HCT116 (cell line): ENCODE results near the gene TSPEAR. TPM values are rescaled to one million over a fixed set of nuclear protein-coding genes. Genes with fewer than 3 reads are reported as not detected.

Experiments
- ATAC-seq: fragments of 200-7000 bp; cut with Tn5 transposase; 2 replicates; pipeline ENCODE4 v1.9.1; 2020; ENCODE audit warnings: mild to moderate bottlenecking, moderate library complexity
- BruUV-seq: library from RNA; stranded (reverse); fragments of 400-500 nt; replicated peaks from 2 replicates; lab custom pipeline; 2021; lab: Mats Ljungman, UMichigan
- CTCF ChIA-PET: fragments of 300-600 bp; sonication (Branson Sonifier 250); formaldehyde crosslinking; loops from one replicate; lab custom pipeline; 2021; ENCODE audit warnings: antibody characterized with exemption; lab: Charles Lee
- POLR2A ChIA-PET: fragments of 300-600, 350-600 bp; sonication (Branson Sonifier 250); formaldehyde crosslinking; loops from one replicate; lab custom pipeline; 2021; ENCODE audit warnings: antibody characterized with exemption; lab: Charles Lee
- RAD21 ChIA-PET, 2 experiments: fragments of 300-600 bp; sonication (Branson Sonifier 250); formaldehyde crosslinking; loops; one replicate each; lab custom pipeline; 2023; ENCODE audit warnings: low total read pairs in 2 of 2; ENCODE audit not compliant: uncharacterized antibody in 2 of 2, unreplicated experiment in 2 of 2, low non-redundant PET in 1 of 2; lab: Charles Lee
- DNase-seq: peaks from one replicate; pipeline ENCODE4 v3.0.0-alpha.2; 2010; ENCODE audit warnings: low read depth, low spot score
- H2AFZ ChIP-seq: fragments of 200-600 bp; shearing (Covaris generic), sonication (generic); 2 replicates; pipeline ENCODE4 v1.6.1; 2017; ENCODE audit warnings: low read depth, mixed run types, mixed read lengths, antibody characterized with exemption, low read length; ENCODE audit not compliant: poor library complexity, severe bottlenecking
- H3K27ac ChIP-seq: 2 replicates; pipeline ENCODE4 v1.5.1; 2012; ENCODE audit warnings: low read depth, low read length
- H3K27me3 ChIP-seq: fragments of 200-600 bp; sonication (generic); 2 replicates; pipeline ENCODE4 v1.6.1; 2016; ENCODE audit warnings: mixed run types, low read length, mixed read lengths; ENCODE audit not compliant: insufficient read depth
- H3K36me3 ChIP-seq, 2 experiments: fragments of 200-500 bp in 1 of 2; fragments of 200-600 bp in 1 of 2; sonication (Bioruptor generic) in 1 of 2; sonication (generic) in 1 of 2; 2 replicates each; pipeline versions ENCODE4 v1.5.1 to v1.6.1; 2014 to 2016; ENCODE audit warnings: low read length in 2 of 2, inconsistent platforms in 1 of 2, mixed read lengths in 1 of 2, mixed run types in 1 of 2; ENCODE audit not compliant: insufficient read depth in 2 of 2, control insufficient read depth in 1 of 2
- H3K4me1 ChIP-seq, 2 experiments: fragments of 200-600 bp in 1 of 2; sonication (generic) in 1 of 2; 2 replicates each; pipeline versions ENCODE4 v1.5.1 to v1.6.1; 2012 to 2017; ENCODE audit warnings: low read length in 2 of 2, inconsistent platforms in 1 of 2, mild to moderate bottlenecking in 1 of 2, mixed read lengths in 1 of 2, mixed run types in 1 of 2, moderate library complexity in 1 of 2; ENCODE audit not compliant: insufficient read depth in 2 of 2, control insufficient read depth in 1 of 2
- H3K4me2 ChIP-seq: fragments of 200-600 bp; sonication (generic); 2 replicates; pipeline ENCODE4 v1.6.1; 2017; ENCODE audit warnings: mixed run types, low read length, mixed read lengths
- H3K4me3 ChIP-seq, 2 experiments: fragments of 200-600 bp in 1 of 2; sonication (generic) in 1 of 2; replicated peaks in 1 of 2; 2 replicates each; pipeline ENCODE4 v1.5.1; 2011 to 2016; ENCODE audit warnings: low read length in 2 of 2, control low read depth in 1 of 2, low read depth in 1 of 2, mild to moderate bottlenecking in 1 of 2, mixed read lengths in 1 of 2, mixed run types in 1 of 2
- H3K79me2 ChIP-seq: fragments of 200-600 bp; sonication (generic); 2 replicates; pipeline ENCODE4 v1.6.1; 2017; ENCODE audit warnings: mild to moderate bottlenecking, mixed run types, low read length, moderate library complexity, mixed read lengths; ENCODE audit not compliant: insufficient read depth
- H3K9ac ChIP-seq: fragments of 200-600 bp; sonication (generic); 2 replicates; pipeline ENCODE4 v1.6.1; 2016; ENCODE audit warnings: low read length, mixed read lengths
- H3K9me2 ChIP-seq: fragments of 200-600 bp; sonication (generic), shearing (Covaris generic); 2 replicates; pipeline ENCODE4 v1.6.1; 2017; ENCODE audit warnings: mixed run types, mild to moderate bottlenecking, moderate library complexity; ENCODE audit not compliant: insufficient read depth
- H3K9me3 ChIP-seq, 2 experiments: fragments of 200-500 bp in 1 of 2; fragments of 200-600 bp in 1 of 2; sonication (Bioruptor generic) in 1 of 2; sonication (generic) in 1 of 2; 2 replicates each; pipeline ENCODE4 v1.6.1; 2014 to 2017; ENCODE audit warnings: low read length in 2 of 2, mixed read lengths in 2 of 2, inconsistent platforms in 1 of 2, low read depth in 1 of 2, mild to moderate bottlenecking in 1 of 2, mixed run types in 1 of 2, moderate library complexity in 1 of 2; ENCODE audit not compliant: control insufficient read depth in 1 of 2, insufficient read depth in 1 of 2
- H4K20me1 ChIP-seq: fragments of 200-600 bp; sonication (generic), shearing (Covaris generic); 2 replicates; pipeline ENCODE4 v1.6.1; 2017; ENCODE audit warnings: mixed run types, mild to moderate bottlenecking, moderate library complexity; ENCODE audit not compliant: insufficient read depth
- CEBPB ChIP-seq: IDR thresholded peaks from 2 replicates; pipeline ENCODE4 v1.6.1; 2012; ENCODE audit warnings: low read depth
- EZH2 ChIP-seq: fragments of 200-600 bp; sonication (generic); IDR thresholded peaks from 2 replicates; pipeline ENCODE4 v1.6.1; 2017; ENCODE audit warnings: antibody characterized with exemption, mixed run types
- EZH2phosphoT487 ChIP-seq: fragments of 200-600 bp; IDR thresholded peaks from 2 replicates; pipeline ENCODE4 v1.6.1; 2018; ENCODE audit warnings: antibody characterized with exemption, borderline replicate concordance
- FOSL1 ChIP-seq: IDR thresholded peaks from 2 replicates; pipeline ENCODE4 v1.6.1; 2012; ENCODE audit warnings: low read depth
- JUND ChIP-seq: IDR thresholded peaks from 2 replicates; pipeline ENCODE4 v1.6.1; 2012
- POLR2A ChIP-seq: IDR thresholded peaks from 2 replicates; pipeline ENCODE4 v1.7.0; 2011; ENCODE audit warnings: borderline replicate concordance; ENCODE audit not compliant: insufficient read depth, insufficient read length; ENCODE audit errors: extremely low read depth
- POLR2AphosphoS5 ChIP-seq: IDR thresholded peaks from 2 replicates; pipeline ENCODE4 v1.6.1; 2011; ENCODE audit warnings: mild to moderate bottlenecking, low read depth, low read length, moderate library complexity
- SRF ChIP-seq: IDR thresholded peaks from 2 replicates; pipeline ENCODE4 v1.6.1; 2012; ENCODE audit warnings: low read depth
- YY1 ChIP-seq: IDR thresholded peaks from 2 replicates; pipeline ENCODE4 v1.6.1; 2011; ENCODE audit warnings: low read length, low read depth, moderate library complexity, mild to moderate bottlenecking; ENCODE audit not compliant: insufficient replicate concordance; ENCODE audit errors: extremely low read depth
- intact Hi-C: fragments of 100-400 bp; cut with micrococcal nuclease; formaldehyde crosslinking; loops from 2 replicates; pipeline ENCODE4 v1.10.0; 2022
- total RNA-seq: library from RNA; stranded (reverse); gene quantifications from one replicate; pipeline ENCODE4 v1.2.1, GENCODE V29; 2021; ENCODE audit not compliant: unreplicated experiment
- TF ChIP-seq, protein P1 (sequence below), 3 experiments: fragments of 200-600 bp in 1 of 3; sonication (generic) in 1 of 3; IDR thresholded peaks in 2 of 3; conservative IDR thresholded peaks in 1 of 3; 2 replicates each; pipeline ENCODE4 v1.5.1; 2012 to 2017; ENCODE audit warnings: low read depth in 2 of 3, low read length in 2 of 3, antibody characterized with exemption in 1 of 3, borderline replicate concordance in 1 of 3, control low read depth in 1 of 3, mild to moderate bottlenecking in 1 of 3, mixed read lengths in 1 of 3, mixed run types in 1 of 3, moderate library complexity in 1 of 3; ENCODE audit not compliant: insufficient read depth in 1 of 3
- TF ChIP-seq, protein P2 (sequence below): IDR thresholded peaks from 2 replicates; pipeline ENCODE4 v1.6.1; 2011; ENCODE audit warnings: mild to moderate bottlenecking, low read length, moderate library complexity; ENCODE audit not compliant: insufficient replicate concordance; ENCODE audit errors: extremely low read depth

The TSPEAR gene
- total RNA-seq, 1 experiment from 2014 or later, result not detected

DNA sequence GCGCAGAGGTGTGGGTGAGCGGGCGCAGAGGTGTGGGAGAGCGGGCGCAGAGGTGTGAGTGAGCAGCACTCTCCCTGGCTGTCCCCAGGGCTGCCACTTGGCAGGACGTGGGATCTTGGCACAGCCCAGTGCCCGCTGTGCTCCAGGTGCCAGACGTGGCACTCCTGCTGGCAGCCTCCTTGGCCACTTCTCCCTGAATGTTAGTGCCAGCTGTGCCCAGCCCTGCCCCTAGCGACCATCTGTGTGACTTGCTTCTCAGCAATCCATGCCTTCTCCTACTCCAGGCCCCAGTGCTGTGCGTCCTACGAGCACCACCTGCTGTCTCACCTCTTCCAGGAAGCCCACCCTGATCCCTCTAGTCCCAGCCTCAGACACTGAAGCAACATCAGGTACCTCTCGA, 201.8 kb downstream of the TSPEAR start:
- ChIA-PET RAD21 (interaction anchor here in 1 of 2 experiments (0.8 to 1.3 kb wide), 2 partner anchors 87 to 233 kb away, joined by 5 to 6 read pairs; no protein-coding TSS in a partner anchor), POLR2A (interaction anchor here (1.3 kb wide), 1 partner anchor 284 kb away, joined by 7 read pairs; no protein-coding TSS in a partner anchor), CTCF (interaction anchor here (1.3 to 2.2 kb wide), 5 partner anchors 8 to 629 kb away, joined by 7 to 38 read pairs (median 7); no protein-coding TSS in a partner anchor)
- no peak for TF ChIP-seq YY1
- TF ChIP-seq, protein P1, sequence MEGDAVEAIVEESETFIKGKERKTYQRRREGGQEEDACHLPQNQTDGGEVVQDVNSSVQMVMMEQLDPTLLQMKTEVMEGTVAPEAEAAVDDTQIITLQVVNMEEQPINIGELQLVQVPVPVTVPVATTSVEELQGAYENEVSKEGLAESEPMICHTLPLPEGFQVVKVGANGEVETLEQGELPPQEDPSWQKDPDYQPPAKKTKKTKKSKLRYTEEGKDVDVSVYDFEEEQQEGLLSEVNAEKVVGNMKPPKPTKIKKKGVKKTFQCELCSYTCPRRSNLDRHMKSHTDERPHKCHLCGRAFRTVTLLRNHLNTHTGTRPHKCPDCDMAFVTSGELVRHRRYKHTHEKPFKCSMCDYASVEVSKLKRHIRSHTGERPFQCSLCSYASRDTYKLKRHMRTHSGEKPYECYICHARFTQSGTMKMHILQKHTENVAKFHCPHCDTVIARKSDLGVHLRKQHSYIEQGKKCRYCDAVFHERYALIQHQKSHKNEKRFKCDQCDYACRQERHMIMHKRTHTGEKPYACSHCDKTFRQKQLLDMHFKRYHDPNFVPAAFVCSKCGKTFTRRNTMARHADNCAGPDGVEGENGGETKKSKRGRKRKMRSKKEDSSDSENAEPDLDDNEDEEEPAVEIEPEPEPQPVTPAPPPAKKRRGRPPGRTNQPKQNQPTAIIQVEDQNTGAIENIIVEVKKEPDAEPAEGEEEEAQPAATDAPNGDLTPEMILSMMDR (IDR thresholded peaks at IDR 0.05 in 2 of 3, conservative IDR thresholded peaks at IDR 0.05 in 1 of 3; ENCODE audit: borderline replicate concordance in 1 of 3, insufficient read depth in 1 of 3, low read depth in 2 of 3, low read length in 2 of 3), result peak in 2 of 3 experiments; percentile 43 to 51; a peak in 4 of 6 replicates
- Histone ChIP-seq H3K4me1 (peaks cover 9 to 15% of the 10 kb centered on the region in 2 experiments), H3K9me3 (no peaks in the 10 kb centered on the region), H3K9me2 (no peaks in the 10 kb centered on the region), H3K9ac (no peak overlapping the region), H3K36me3 (no peaks in the 10 kb centered on the region), H3K79me2 (no peaks in the 10 kb centered on the region), H4K20me1 (no peaks in the 10 kb centered on the region), H3K27me3 (no peaks in the 10 kb centered on the region), H3K4me3 (no peak overlapping the region), H3K27ac (no peak overlapping the region), H3K4me2 (no peak overlapping the region), H2AFZ (no peak overlapping the region)
- DNase-seq, result peak; percentile 29
- intact Hi-C loops, result no loop called here
- ATAC-seq, result peak; percentile 60
- no TSS peak for BruUV-seq

DNA sequence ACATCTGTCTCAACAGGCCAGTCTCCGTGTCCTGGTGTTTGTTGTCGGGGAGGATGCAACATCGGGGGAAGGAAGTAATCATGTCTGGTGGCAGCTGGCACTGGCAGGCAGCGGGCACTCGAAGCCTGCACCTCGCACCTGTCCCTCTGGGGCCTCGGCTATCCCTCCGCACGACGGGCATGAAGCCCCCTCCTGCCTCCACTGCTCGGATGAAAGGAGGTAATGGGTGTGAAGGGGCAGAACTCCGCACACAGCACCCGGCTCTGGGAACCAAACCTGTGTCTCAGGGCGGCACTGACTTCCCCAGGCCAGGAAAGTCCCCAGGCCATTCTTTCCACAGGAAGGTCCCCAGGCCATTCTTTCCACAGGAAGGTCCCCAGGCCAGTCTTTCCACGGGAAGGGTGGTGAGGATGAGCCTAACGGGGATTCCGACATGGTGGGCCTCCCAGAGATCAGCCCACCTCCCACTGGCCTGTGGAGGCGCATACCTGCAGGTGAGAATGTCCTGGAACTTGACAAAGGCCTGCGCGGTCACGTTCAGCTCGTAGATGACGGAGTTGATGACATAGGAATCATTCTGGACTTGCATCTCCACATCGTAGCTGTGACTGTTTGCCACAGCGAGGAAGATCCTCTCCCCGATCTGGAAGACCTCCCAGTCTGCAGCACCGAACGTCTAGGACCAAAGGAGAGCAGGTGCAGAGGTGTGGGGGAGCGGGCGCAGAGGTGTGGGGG, 202.5 kb downstream of the TSPEAR start:
- Histone ChIP-seq H3K4me3 (no peak overlapping the region), H3K4me2 (no peak overlapping the region), H4K20me1 (no peaks in the 10 kb centered on the region), H3K9ac (no peak overlapping the region), H3K79me2 (no peaks in the 10 kb centered on the region), H3K36me3 (no peaks in the 10 kb centered on the region), H3K9me2 (no peaks in the 10 kb centered on the region), H3K9me3 (no peaks in the 10 kb centered on the region), H3K27me3 (no peaks in the 10 kb centered on the region), H3K27ac (no peak overlapping the region), H3K4me1 (peaks cover 9 to 15% of the 10 kb centered on the region in 2 experiments), H2AFZ (no peak overlapping the region)
- BruUV-seq, result no TSS peak
- DNase-seq (no peak), ATAC-seq (no peak)
- POLR2A ChIA-PET, result no interaction called here
- RAD21 ChIA-PET, result interaction anchor here in 1 of 2 experiments (0.8 kb wide), 1 partner anchor 87 kb away, joined by 5 read pairs; no protein-coding TSS in a partner anchor
- no peak for TF ChIP-seq YY1
- TF ChIP-seq, protein P2, sequence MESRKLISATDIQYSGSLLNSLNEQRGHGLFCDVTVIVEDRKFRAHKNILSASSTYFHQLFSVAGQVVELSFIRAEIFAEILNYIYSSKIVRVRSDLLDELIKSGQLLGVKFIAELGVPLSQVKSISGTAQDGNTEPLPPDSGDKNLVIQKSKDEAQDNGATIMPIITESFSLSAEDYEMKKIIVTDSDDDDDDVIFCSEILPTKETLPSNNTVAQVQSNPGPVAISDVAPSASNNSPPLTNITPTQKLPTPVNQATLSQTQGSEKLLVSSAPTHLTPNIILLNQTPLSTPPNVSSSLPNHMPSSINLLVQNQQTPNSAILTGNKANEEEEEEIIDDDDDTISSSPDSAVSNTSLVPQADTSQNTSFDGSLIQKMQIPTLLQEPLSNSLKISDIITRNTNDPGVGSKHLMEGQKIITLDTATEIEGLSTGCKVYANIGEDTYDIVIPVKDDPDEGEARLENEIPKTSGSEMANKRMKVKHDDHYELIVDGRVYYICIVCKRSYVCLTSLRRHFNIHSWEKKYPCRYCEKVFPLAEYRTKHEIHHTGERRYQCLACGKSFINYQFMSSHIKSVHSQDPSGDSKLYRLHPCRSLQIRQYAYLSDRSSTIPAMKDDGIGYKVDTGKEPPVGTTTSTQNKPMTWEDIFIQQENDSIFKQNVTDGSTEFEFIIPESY, result no peak
- TF ChIP-seq POLR2A, result no peak
- TF ChIP-seq CEBPB, result no peak
- no peak for TF ChIP-seq EZH2
- no peak for TF ChIP-seq POLR2AphosphoS5
- no peak for TF ChIP-seq JUND
- no peak for TF ChIP-seq SRF
- no peak for TF ChIP-seq FOSL1
- TF ChIP-seq EZH2phosphoT487, result no peak
- CTCF ChIA-PET, result no interaction called here
- intact Hi-C loops, result no loop called here
